SK-N-SH treated with all-trans-retinoic acid at 6 μM for 48 hours (cell line): Measurements from ENCODE around the gene NUP205.
A peak's percentile ranks its signal among the peaks of the same experiment; 100 is the strongest.

ENCODE experiments used
- ATAC-seq: fragments of 200-7000 bp; cut with Tn5 transposase; 3 replicates; pipeline ENCODE4 v1.9.1; 2020; ENCODE audit warnings: mild to moderate bottlenecking, moderate library complexity
- ARNTL ChIP-seq: fragments of 450-650 bp; formaldehyde crosslinking; IDR thresholded peaks from 2 replicates; pipeline ENCODE4 v1.5.0; 2020; ENCODE audit warnings: low read depth, mild to moderate bottlenecking, moderate library complexity, borderline replicate concordance
- BACH2 ChIP-seq: fragments of 250-450 bp; sonication (Bioruptor Pico); IDR thresholded peaks from 2 replicates; pipeline ENCODE4 v1.9.0; 2021; ENCODE audit warnings: mild to moderate bottlenecking, borderline replicate concordance
- CSDC2 ChIP-seq: fragments of 250-450 bp; sonication (Bioruptor Pico); IDR thresholded peaks from 2 replicates; pipeline ENCODE4 v1.5.0; 2020; ENCODE audit warnings: mild to moderate bottlenecking, moderate library complexity
- CSRNP3 ChIP-seq: fragments of 250-450 bp; sonication (Bioruptor Pico); IDR thresholded peaks from 2 replicates; pipeline ENCODE4 v1.5.1; 2021; ENCODE audit warnings: mild to moderate bottlenecking, moderate library complexity
- ESRRG ChIP-seq: fragments of 250-450 bp; sonication (Bioruptor Pico); IDR thresholded peaks from 2 replicates; pipeline ENCODE4 v1.6.1; 2021; ENCODE audit warnings: mild to moderate bottlenecking
- GLIS3 ChIP-seq: fragments of 250-450 bp; sonication (Bioruptor Pico); IDR thresholded peaks from 2 replicates; pipeline ENCODE4 v1.5.0; 2020; ENCODE audit warnings: mild to moderate bottlenecking, moderate library complexity
- ISL1 ChIP-seq: fragments of 250-450 bp; sonication (Bioruptor Pico); IDR thresholded peaks from 2 replicates; pipeline ENCODE4 v2.1.2; 2022; ENCODE audit warnings: mild to moderate bottlenecking, moderate library complexity
- OSR1 ChIP-seq: fragments of 250-450 bp; sonication (Bioruptor Pico); IDR thresholded peaks from 2 replicates; pipeline ENCODE4 v1.8.0; 2022; ENCODE audit warnings: moderate library complexity, mild to moderate bottlenecking, inconsistent platforms
- PATZ1 ChIP-seq: fragments of 250-450 bp; sonication (Bioruptor Pico); IDR thresholded peaks from 2 replicates; pipeline ENCODE4 v1.8.0; 2020; ENCODE audit warnings: mild to moderate bottlenecking, moderate library complexity, borderline replicate concordance
- POU6F1 ChIP-seq: fragments of 250-450 bp; sonication (Bioruptor Pico); IDR thresholded peaks from 2 replicates; pipeline ENCODE4 v1.8.0; 2021; ENCODE audit warnings: low read depth, mild to moderate bottlenecking, moderate library complexity, borderline replicate concordance
- PPARA ChIP-seq: fragments of 250-450 bp; sonication (Bioruptor Pico); IDR thresholded peaks from 2 replicates; pipeline ENCODE4 v1.5.0; 2020; ENCODE audit warnings: mild to moderate bottlenecking, borderline replicate concordance
- RARB ChIP-seq: fragments of 250-450 bp; sonication (Bioruptor Pico); IDR thresholded peaks from 2 replicates; pipeline ENCODE4 v1.8.0; 2021; ENCODE audit warnings: mild to moderate bottlenecking, moderate library complexity
- SNAI2 ChIP-seq: fragments of 250-450 bp; sonication (Bioruptor Pico); IDR thresholded peaks from 2 replicates; pipeline ENCODE4 v1.5.0; 2020; ENCODE audit warnings: mild to moderate bottlenecking, moderate library complexity
- TCF4 ChIP-seq: fragments of 250-450 bp; sonication (Bioruptor Pico); IDR thresholded peaks from 2 replicates; pipeline ENCODE4 v1.8.0; 2021; ENCODE audit warnings: mild to moderate bottlenecking, moderate library complexity, borderline replicate concordance
- TOX ChIP-seq: fragments of 250-450 bp; sonication (Bioruptor Pico); IDR thresholded peaks from 2 replicates; pipeline ENCODE4 v1.8.0; 2021; ENCODE audit warnings: mild to moderate bottlenecking, moderate library complexity, borderline replicate concordance
- TSHZ2 ChIP-seq: fragments of 250-450 bp; sonication (Bioruptor Pico); IDR thresholded peaks from 2 replicates; pipeline ENCODE4 v1.5.0; 2020; ENCODE audit warnings: mild to moderate bottlenecking, moderate library complexity
- ZC3H10 ChIP-seq: fragments of 250-450 bp; sonication (Bioruptor Pico); IDR thresholded peaks from 2 replicates; pipeline ENCODE4 v1.5.1; 2021; ENCODE audit warnings: mild to moderate bottlenecking, moderate library complexity
- ZFP30 ChIP-seq: fragments of 450-650 bp; formaldehyde crosslinking; IDR thresholded peaks from 2 replicates; pipeline ENCODE4 v1.5.0; 2022; ENCODE audit warnings: mild to moderate bottlenecking, moderate library complexity
- ZNF565 ChIP-seq: fragments of 450-650 bp; formaldehyde crosslinking; conservative IDR thresholded peaks from 2 replicates; pipeline ENCODE4 v1.5.0; 2020; ENCODE audit warnings: low read depth, mild to moderate bottlenecking, moderate library complexity
- ZNF70 ChIP-seq: fragments of 450-650 bp; formaldehyde crosslinking; IDR thresholded peaks from 2 replicates; pipeline ENCODE4 v1.5.0; 2020; ENCODE audit warnings: mild to moderate bottlenecking, moderate library complexity
- TF ChIP-seq, protein P1 (sequence below): fragments of 250-450 bp; sonication (Bioruptor Pico); IDR thresholded peaks from 2 replicates; pipeline ENCODE4 v1.5.1; 2020; ENCODE audit warnings: low read depth, mild to moderate bottlenecking, moderate library complexity

The NUP205 gene

DNA sequence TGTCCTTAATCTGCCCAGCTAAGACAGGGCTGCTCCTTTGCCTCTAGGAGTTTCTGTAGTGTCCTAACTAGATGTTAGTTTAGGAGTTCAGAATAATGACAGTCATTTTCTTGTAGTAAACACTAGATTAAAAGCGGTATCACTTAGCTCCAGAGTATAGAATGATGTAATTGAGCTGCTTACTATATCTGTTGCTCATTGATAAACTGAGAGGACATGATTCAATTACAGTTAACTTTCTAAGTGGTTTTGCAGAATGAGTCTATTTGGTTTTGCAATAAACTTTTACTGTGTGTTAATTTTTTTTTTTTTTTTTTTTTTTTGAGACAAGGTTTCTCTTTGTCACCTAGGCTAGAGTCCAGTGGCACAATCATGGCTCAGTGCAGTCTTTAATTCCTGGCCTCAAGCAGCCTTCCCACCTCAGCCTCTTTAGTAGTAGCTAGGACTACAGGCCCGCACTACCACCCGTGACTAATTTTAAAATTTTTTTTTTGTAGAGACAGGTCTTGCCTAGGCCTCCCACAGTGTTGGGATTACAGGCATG lies 106.4 kb downstream of the NUP205 start (continued):
- TF ChIP-seq TSHZ2 (CRISPR knock-in tag) (no peak), ZNF70 (CRISPR knock-in tag) (no peak), GLIS3 (no peak), PPARA (CRISPR knock-in tag) (no peak), OSR1 (CRISPR knock-in tag) (no peak), BACH2 (CRISPR knock-in tag) (no peak), ESRRG (CRISPR knock-in tag) (no peak), SNAI2 (no peak), RARB (CRISPR knock-in tag) (no peak)
- TF ChIP-seq, protein P1, sequence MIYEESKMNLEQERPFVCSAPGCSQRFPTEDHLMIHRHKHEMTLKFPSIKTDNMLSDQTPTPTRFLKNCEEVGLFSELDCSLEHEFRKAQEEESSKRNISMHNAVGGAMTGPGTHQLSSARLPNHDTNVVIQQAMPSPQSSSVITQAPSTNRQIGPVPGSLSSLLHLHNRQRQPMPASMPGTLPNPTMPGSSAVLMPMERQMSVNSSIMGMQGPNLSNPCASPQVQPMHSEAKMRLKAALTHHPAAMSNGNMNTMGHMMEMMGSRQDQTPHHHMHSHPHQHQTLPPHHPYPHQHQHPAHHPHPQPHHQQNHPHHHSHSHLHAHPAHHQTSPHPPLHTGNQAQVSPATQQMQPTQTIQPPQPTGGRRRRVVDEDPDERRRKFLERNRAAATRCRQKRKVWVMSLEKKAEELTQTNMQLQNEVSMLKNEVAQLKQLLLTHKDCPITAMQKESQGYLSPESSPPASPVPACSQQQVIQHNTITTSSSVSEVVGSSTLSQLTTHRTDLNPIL (CRISPR knock-in tag), result peak; percentile 80
- TF ChIP-seq, all 23 proteins: peak for 6

DNA sequence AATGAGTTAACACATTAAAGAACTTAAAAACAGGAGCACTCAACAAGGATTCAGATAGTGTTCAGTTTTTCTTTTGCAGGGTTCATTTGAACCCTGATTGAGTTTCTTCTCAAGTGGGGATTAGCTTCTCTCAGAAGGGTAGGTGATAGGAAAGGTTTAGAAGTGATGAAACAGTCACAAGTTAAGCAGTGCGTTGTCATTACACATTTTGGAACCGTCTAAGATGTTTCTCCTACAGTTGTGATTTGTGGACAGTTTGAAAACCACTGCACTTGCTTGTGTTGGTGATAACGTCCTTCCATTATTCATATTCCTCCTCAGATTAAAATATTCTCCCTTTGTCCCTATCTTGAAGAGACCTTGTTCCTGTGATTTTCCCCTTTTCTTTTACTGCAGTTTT lies 107.3 kb downstream of the NUP205 start:
- TF ChIP-seq TCF4 (CRISPR knock-in tag) (no peak), ARNTL (CRISPR knock-in tag) (no peak), TSHZ2 (CRISPR knock-in tag) (no peak), TOX (CRISPR knock-in tag) (no peak), PPARA (CRISPR knock-in tag) (no peak), CSRNP3 (CRISPR knock-in tag) (no peak), CSDC2 (CRISPR knock-in tag) (no peak), ISL1 (CRISPR knock-in tag) (no peak), GLIS3 (no peak), OSR1 (CRISPR knock-in tag) (no peak), ZC3H10 (CRISPR knock-in tag) (no peak), ZNF70 (CRISPR knock-in tag) (no peak), ZNF565 (no peak), SNAI2 (no peak), ZFP30 (no peak), POU6F1 (CRISPR knock-in tag) (no peak), PATZ1 (CRISPR knock-in tag) (no peak), ESRRG (CRISPR knock-in tag) (no peak)
- TF ChIP-seq, protein P1 (CRISPR knock-in tag), result no peak
- ATAC-seq, result no peak
